GM12892 (cell line): ENCODE data around the gene RGS7.

Source experiments
- DNase-seq: peaks from one replicate; pipeline ENCODE4 v3.0.0; 2011; ENCODE audit not compliant: insufficient read length
- FAIRE-seq: peaks from 2 replicates; lab custom pipeline; 2011; peaks lifted over from hg19 to GRCh38; lab: Jason Lieb, UNC
- POLR2A ChIP-seq: IDR thresholded peaks from 2 replicates; pipeline ENCODE4 v1.6.1; 2011; ENCODE audit warnings: low read depth, low read length, control low read depth
- POLR2AphosphoS5 ChIP-seq: IDR thresholded peaks from 2 replicates; pipeline ENCODE4 v1.6.1; 2011; ENCODE audit warnings: low read depth, low read length, control low read depth
- TAF1 ChIP-seq: IDR thresholded peaks from 2 replicates; pipeline ENCODE4 v1.6.1; 2011; ENCODE audit warnings: low read depth, mild to moderate bottlenecking, control low read depth, low read length, borderline replicate concordance

The RGS7 gene

GRCh38 chr1:240942901-240943300 lies 414.1 kb downstream of the RGS7 start:
- TF ChIP-seq POLR2A (no peak), POLR2AphosphoS5 (no peak)
- FAIRE-seq (no peak), DNase-seq (no peak)

- FAIRE-seq (no peak), DNase-seq (no peak)
- TF ChIP-seq TAF1 (no peak), POLR2AphosphoS5 (no peak), POLR2A (no peak)
Measured at GRCh38 chr1:240941701-240942370, 415.2 kb downstream of the RGS7 start.

- FAIRE-seq (no peak), DNase-seq (no peak)
- TF ChIP-seq POLR2AphosphoS5 (no peak), POLR2A (no peak), TAF1 (no peak)
Measured at GRCh38 chr1:240936911-240937668, 419.9 kb downstream of the RGS7 start.

- DNase-seq = no peak
- TF ChIP-seq POLR2AphosphoS5 (no peak), TAF1 (no peak), POLR2A (no peak)
- no peak for FAIRE-seq
Measured at GRCh38 chr1:240935920-240936319, 421.1 kb downstream of the RGS7 start.

- TF ChIP-seq POLR2AphosphoS5 (no peak), TAF1 (no peak), POLR2A (no peak)
- FAIRE-seq (no peak), DNase-seq (no peak)
Measured at GRCh38 chr1:240931031-240931430, 426.0 kb downstream of the RGS7 start.

- DNase-seq (no peak), FAIRE-seq (no peak)
- TF ChIP-seq POLR2AphosphoS5 (no peak), POLR2A (no peak), TAF1 (no peak)
Measured at GRCh38 chr1:240928265-240928664, 428.7 kb downstream of the RGS7 start.

GRCh38 chr1:240927821-240928220 lies 429.2 kb downstream of the RGS7 start:
- FAIRE-seq = no peak
- TF ChIP-seq POLR2A (no peak), TAF1 (no peak), POLR2AphosphoS5 (no peak)
- DNase-seq = no peak

GRCh38 chr1:240925273-240925672 lies 431.7 kb downstream of the RGS7 start:
- TF ChIP-seq POLR2AphosphoS5 (no peak), POLR2A (no peak), TAF1 (no peak)
- FAIRE-seq = no peak
- DNase-seq = no peak

GRCh38 chr1:240917976-240918375 lies 439.0 kb downstream of the RGS7 start:
- no peak for FAIRE-seq
- DNase-seq = no peak
- TF ChIP-seq POLR2A (no peak), TAF1 (no peak), POLR2AphosphoS5 (no peak)

- FAIRE-seq = no peak
- no peak for DNase-seq
- TF ChIP-seq POLR2A (no peak), TAF1 (no peak), POLR2AphosphoS5 (no peak)
Measured at GRCh38 chr1:240914506-240914905, 442.5 kb downstream of the RGS7 start.

GRCh38 chr1:240912821-240913220 lies 444.2 kb downstream of the RGS7 start:
- TF ChIP-seq POLR2AphosphoS5 = no peak
- TF ChIP-seq TAF1 = no peak
- no peak for TF ChIP-seq POLR2A
- DNase-seq (no peak), FAIRE-seq (no peak)
